Keratinocyte (primary cell): ENCODE data around the gene ALKAL2. TPM values are rescaled to one million over a fixed set of nuclear protein-coding genes. Genes with fewer than 3 reads are reported as not detected.

ENCODE experiments used
- DNase-seq: peaks from one replicate; pipeline ENCODE4 v3.0.0-alpha.2; 2011; ENCODE audit warnings: low read depth, missing footprints, low spot score
- FAIRE-seq: peaks from 2 replicates; lab custom pipeline; 2011; peaks lifted over from hg19 to GRCh38; lab: Jason Lieb, UNC
- H2AFZ ChIP-seq: 2 replicates; pipeline ENCODE4 v1.6.0; 2012; ENCODE audit warnings: low read length, control low read depth, inconsistent platforms; ENCODE audit not compliant: control insufficient read depth
- H3K27ac ChIP-seq: 2 replicates; pipeline ENCODE4 v1.5.1; 2011; ENCODE audit warnings: low read length; ENCODE audit not compliant: control insufficient read depth, insufficient read depth
- H3K27me3 ChIP-seq: 3 replicates; pipeline ENCODE4 v1.6.0; 2011; ENCODE audit warnings: low read length; ENCODE audit not compliant: control insufficient read depth, insufficient read depth; ENCODE audit errors: extremely low read depth
- H3K36me3 ChIP-seq, 2 experiments: 2 replicates in 1 of 2; 3 replicates in 1 of 2; pipeline ENCODE4 v1.5.1; 2011; ENCODE audit warnings: low read length in 2 of 2, mild to moderate bottlenecking in 1 of 2; ENCODE audit not compliant: control insufficient read depth in 2 of 2, insufficient read depth in 2 of 2; ENCODE audit errors: extremely low read depth in 1 of 2
- H3K4me1 ChIP-seq: 3 replicates; pipeline ENCODE4 v1.5.1; 2011; ENCODE audit warnings: low read length; ENCODE audit not compliant: control insufficient read depth, insufficient read depth; ENCODE audit errors: extremely low read depth
- H3K4me2 ChIP-seq: 3 replicates; pipeline ENCODE4 v1.6.0; 2011; ENCODE audit warnings: low read depth, low read length; ENCODE audit not compliant: control insufficient read depth, insufficient read depth; ENCODE audit errors: extremely low read depth
- H3K4me3 ChIP-seq, 3 experiments: fragments of 200-600 bp in 1 of 3; sonication (generic) in 1 of 3; 2 replicates in 2 of 3; 3 replicates in 1 of 3; pipeline ENCODE4 v1.5.1; 2011 to 2016; ENCODE audit warnings: low read length in 3 of 3, mild to moderate bottlenecking in 3 of 3, control low read depth in 2 of 3, inconsistent platforms in 1 of 3, low read depth in 1 of 3, mixed read lengths in 1 of 3, mixed run types in 1 of 3, moderate library complexity in 1 of 3; ENCODE audit not compliant: control insufficient read depth in 2 of 3, insufficient read depth in 2 of 3; ENCODE audit errors: extremely low read depth in 1 of 3
- H3K79me2 ChIP-seq: 2 replicates; pipeline ENCODE4 v1.6.0; 2012; ENCODE audit warnings: low read length; ENCODE audit not compliant: control insufficient read depth, insufficient read depth
- H3K9ac ChIP-seq: 3 replicates; pipeline ENCODE4 v1.6.0; 2011; ENCODE audit warnings: low read length; ENCODE audit not compliant: control insufficient read depth, insufficient read depth; ENCODE audit errors: extremely low read depth
- H3K9me1 ChIP-seq: 3 replicates; pipeline ENCODE4 v1.6.0; 2011; ENCODE audit warnings: low read length; ENCODE audit not compliant: control insufficient read depth, insufficient read depth; ENCODE audit errors: extremely low read depth
- H3K9me3 ChIP-seq: 2 replicates; pipeline ENCODE4 v1.5.1; 2012; ENCODE audit warnings: low read depth, low read length; ENCODE audit not compliant: control insufficient read depth
- H4K20me1 ChIP-seq: 3 replicates; pipeline ENCODE4 v1.6.0; 2011; ENCODE audit warnings: low read length; ENCODE audit not compliant: control insufficient read depth, insufficient read depth; ENCODE audit errors: extremely low read depth
- EZH2 ChIP-seq: IDR thresholded peaks from one replicate; pipeline ENCODE4 v1.6.1; 2012; ENCODE audit warnings: inconsistent platforms, mild to moderate bottlenecking, low read length, moderate library complexity
- dilution Hi-C: fragments of 300-500 bp; cut with MboI; formaldehyde crosslinking; loops from one replicate; pipeline ENCODE4 v1.7.0; 2020; ENCODE audit warnings: low sequenced_read_pairs; ENCODE audit not compliant: extremely low pct_ligation_motif_present
- polyA plus RNA-seq, 5 experiments: library from polyadenylated mRNA; depleted of rRNA in 3 of 5; stranded (reverse) in 3 of 5; stranded (forward) in 1 of 5; unstranded in 1 of 5; fragments of >200 nt; gene quantifications; 1 replicate in 1 of 5; 2 replicates in 3 of 5; 3 replicates in 1 of 5; pipeline versions ENCODE4 v1.2.1 to v1.2.3, GENCODE V29; 2011 to 2012; ENCODE audit warnings: missing spikeins in 2 of 5, low read depth in 1 of 5, low replicate concordance in 1 of 5
- TF ChIP-seq, protein P1 (sequence below), 3 experiments: IDR thresholded peaks in 1 of 3; conservative IDR thresholded peaks in 1 of 3; optimal IDR thresholded peaks in 1 of 3; 2 replicates in 2 of 3; 3 replicates in 1 of 3; pipeline versions ENCODE3 to v1.5.1; 2011; ENCODE audit warnings: low read length in 3 of 3, mild to moderate bottlenecking in 3 of 3, moderate library complexity in 2 of 3, control low read depth in 1 of 3, inconsistent platforms in 1 of 3; ENCODE audit not compliant: insufficient read depth in 2 of 3; ENCODE audit errors: extremely low read depth in 1 of 3

ALKAL2 gene
- polyA plus RNA-seq, 1 donor (not counting 4 experiments of a cell fraction or from before 2014, with no cell fraction given): not detected

DNA sequence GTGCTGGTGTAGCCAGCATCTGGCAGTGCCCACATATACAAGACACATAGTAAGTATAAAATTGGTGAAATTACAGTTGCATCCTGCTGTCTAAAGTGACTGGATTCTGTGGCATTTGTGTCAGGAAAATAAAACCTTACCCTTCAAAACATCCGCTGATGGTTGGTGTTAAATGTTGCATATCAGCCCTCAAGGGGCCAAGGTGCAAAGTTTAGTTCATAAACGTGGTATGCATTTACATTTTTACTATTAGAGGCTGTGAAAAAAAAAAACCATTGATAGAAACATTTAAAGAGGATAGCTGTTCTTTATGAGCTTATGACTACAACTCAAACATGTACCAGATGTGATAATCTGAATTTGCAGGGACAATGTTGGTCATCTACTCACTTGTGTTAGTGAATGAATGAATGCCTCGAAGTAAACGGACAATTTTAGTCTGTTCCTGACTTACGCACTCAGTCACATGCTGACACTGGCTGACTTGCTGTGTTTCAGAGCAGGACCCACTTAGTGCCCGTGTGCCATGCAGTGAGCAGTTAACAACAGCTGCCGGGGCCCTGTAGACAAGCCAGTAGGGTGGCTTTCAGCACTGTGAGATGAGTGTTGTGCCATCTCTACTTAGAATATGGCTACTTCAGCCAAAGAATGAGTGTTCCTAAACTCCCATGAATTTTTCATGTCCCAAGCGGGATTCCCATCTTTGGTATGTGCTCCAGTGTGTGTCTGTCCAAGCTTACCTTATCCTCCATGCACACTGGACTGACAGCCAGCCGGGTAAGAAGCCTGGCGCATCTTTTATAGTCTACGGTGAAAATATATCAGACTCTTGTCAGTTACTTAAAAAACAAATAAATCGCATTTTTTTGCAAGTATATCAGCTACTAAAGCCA, 5.3 kb downstream of the ALKAL2 start:
- Histone ChIP-seq H3K27ac (no peak overlapping the region), H3K9me1 (no peaks in the 10 kb centered on the region), H2AFZ (no peak overlapping the region), H3K9me3 (no peaks in the 10 kb centered on the region), H3K79me2 (peaks cover 3% of the 10 kb centered on the region), H3K4me1 (no peaks in the 10 kb centered on the region), H3K4me3 (no peak overlapping the region), H3K27me3 (peaks cover 9% of the 10 kb centered on the region), H3K4me2 (no peak overlapping the region), H3K36me3 (peaks cover 5 to 10% of the 10 kb centered on the region in 2 experiments), H3K9ac (no peak overlapping the region), H4K20me1 (peaks cover 2% of the 10 kb centered on the region)
- FAIRE-seq: no peak
- no peak for DNase-seq
- dilution Hi-C loops: no loop called here
- no peak for TF ChIP-seq EZH2
- TF ChIP-seq, protein P1, sequence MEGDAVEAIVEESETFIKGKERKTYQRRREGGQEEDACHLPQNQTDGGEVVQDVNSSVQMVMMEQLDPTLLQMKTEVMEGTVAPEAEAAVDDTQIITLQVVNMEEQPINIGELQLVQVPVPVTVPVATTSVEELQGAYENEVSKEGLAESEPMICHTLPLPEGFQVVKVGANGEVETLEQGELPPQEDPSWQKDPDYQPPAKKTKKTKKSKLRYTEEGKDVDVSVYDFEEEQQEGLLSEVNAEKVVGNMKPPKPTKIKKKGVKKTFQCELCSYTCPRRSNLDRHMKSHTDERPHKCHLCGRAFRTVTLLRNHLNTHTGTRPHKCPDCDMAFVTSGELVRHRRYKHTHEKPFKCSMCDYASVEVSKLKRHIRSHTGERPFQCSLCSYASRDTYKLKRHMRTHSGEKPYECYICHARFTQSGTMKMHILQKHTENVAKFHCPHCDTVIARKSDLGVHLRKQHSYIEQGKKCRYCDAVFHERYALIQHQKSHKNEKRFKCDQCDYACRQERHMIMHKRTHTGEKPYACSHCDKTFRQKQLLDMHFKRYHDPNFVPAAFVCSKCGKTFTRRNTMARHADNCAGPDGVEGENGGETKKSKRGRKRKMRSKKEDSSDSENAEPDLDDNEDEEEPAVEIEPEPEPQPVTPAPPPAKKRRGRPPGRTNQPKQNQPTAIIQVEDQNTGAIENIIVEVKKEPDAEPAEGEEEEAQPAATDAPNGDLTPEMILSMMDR (optimal IDR thresholded peaks at IDR 0.05 in 1 of 3, IDR thresholded peaks at IDR 0.05 in 1 of 3, conservative IDR thresholded peaks at IDR 0.05 in 1 of 3; ENCODE audit: extremely low read depth in 1 of 3, insufficient read depth in 2 of 3, low read length in 3 of 3): no peak

DNA sequence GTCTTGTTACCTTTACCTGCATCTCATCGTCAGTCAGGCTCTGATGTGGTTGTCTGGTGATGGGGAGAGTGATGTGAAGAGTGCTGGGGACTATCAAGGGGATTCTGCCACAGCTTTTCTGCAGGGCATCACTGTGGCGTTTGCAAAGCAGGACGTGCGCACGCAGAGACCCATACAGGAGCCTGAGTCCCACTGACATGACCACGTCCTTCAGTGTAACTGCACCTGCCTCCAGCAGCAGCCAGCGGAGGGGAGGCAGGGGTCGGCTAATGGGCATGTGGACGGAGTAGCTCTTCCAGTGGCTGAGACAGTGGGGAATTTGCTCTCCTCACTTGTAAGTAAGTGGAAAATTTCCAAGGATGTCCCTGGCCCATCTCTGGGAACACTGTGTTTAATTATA, 6.5 kb downstream of the ALKAL2 start:
- H3K9me3 ChIP-seq: no peaks in the 10 kb centered on the region
- no peak overlapping the region for H3K9ac ChIP-seq
- no peak overlapping the region for H3K27ac ChIP-seq
- H3K4me2 ChIP-seq: no peak overlapping the region
- no peak for TF ChIP-seq EZH2
- TF ChIP-seq, protein P1 (optimal IDR thresholded peaks at IDR 0.05 in 1 of 3, IDR thresholded peaks at IDR 0.05 in 1 of 3, conservative IDR thresholded peaks at IDR 0.05 in 1 of 3; ENCODE audit: extremely low read depth in 1 of 3, insufficient read depth in 2 of 3, low read length in 3 of 3): no peak
- peaks cover 9 to 16% of the 10 kb centered on the region in 2 experiments for H3K36me3 ChIP-seq
- H2AFZ ChIP-seq: no peak overlapping the region
- H3K27me3 ChIP-seq: no peaks in the 10 kb centered on the region
- no peak overlapping the region for H3K4me3 ChIP-seq
- peaks cover 7% of the 10 kb centered on the region for H3K79me2 ChIP-seq
- DNase-seq (no peak), FAIRE-seq (no peak)
- dilution Hi-C loops: no loop called here
- H3K9me1 ChIP-seq: no peaks in the 10 kb centered on the region
- peaks cover 2% of the 10 kb centered on the region for H4K20me1 ChIP-seq
- H3K4me1 ChIP-seq: no peaks in the 10 kb centered on the region
